T-helper 17 cell (primary cell): Measurements from ENCODE around the gene CCM2. TPM values are rescaled to one million over a fixed set of nuclear protein-coding genes. Genes with fewer than 3 reads are reported as not detected.

ENCODE experiments used
- ATAC-seq: fragments of 150-1000 bp; cut with Tn5 transposase; 2 replicates; pipeline ENCODE4 v1.10.0; 2021; ENCODE audit warnings: mild to moderate bottlenecking, moderate library complexity
- DNase-seq, 3 donors: peaks; one replicate each; pipeline versions ENCODE4 v3.0.0 to v3.0.0-alpha.2; 2020 to 2021
- H3K9me3 ChIP-seq: one replicate; pipeline ENCODE4 v1.7.0; 2013; ENCODE audit warnings: low read length, mild to moderate bottlenecking; ENCODE audit not compliant: control insufficient read depth, poor library complexity, severe bottlenecking
- H3K27ac Mint-ChIP-seq: one replicate; pipeline ENCODE4 v1.8.0; 2022; ENCODE audit warnings: mild to moderate bottlenecking, moderate library complexity, mixed read lengths
- H3K27me3 Mint-ChIP-seq: one replicate; pipeline ENCODE4 v1.8.0; 2022; ENCODE audit warnings: mixed read lengths
- H3K36me3 Mint-ChIP-seq: one replicate; pipeline ENCODE4 v1.8.0; 2022; ENCODE audit warnings: low read depth, mixed read lengths
- H3K4me1 Mint-ChIP-seq: one replicate; pipeline ENCODE4 v1.8.0; 2022; ENCODE audit warnings: mild to moderate bottlenecking, mixed read lengths
- H3K4me3 Mint-ChIP-seq: one replicate; pipeline ENCODE4 v1.8.0; 2022; ENCODE audit warnings: mild to moderate bottlenecking, moderate library complexity, mixed read lengths
- total RNA-seq, 4 donors: library from RNA in 2 of 4; stranded (reverse) in 2 of 4; gene quantifications; one replicate each; pipeline ENCODE4 v1.2.3 and lab custom pipeline; 2022 to 2026

The CCM2 gene
- total RNA-seq, 2 donors from 2014 or later = 77.4 to 83.0 TPM

DNA sequence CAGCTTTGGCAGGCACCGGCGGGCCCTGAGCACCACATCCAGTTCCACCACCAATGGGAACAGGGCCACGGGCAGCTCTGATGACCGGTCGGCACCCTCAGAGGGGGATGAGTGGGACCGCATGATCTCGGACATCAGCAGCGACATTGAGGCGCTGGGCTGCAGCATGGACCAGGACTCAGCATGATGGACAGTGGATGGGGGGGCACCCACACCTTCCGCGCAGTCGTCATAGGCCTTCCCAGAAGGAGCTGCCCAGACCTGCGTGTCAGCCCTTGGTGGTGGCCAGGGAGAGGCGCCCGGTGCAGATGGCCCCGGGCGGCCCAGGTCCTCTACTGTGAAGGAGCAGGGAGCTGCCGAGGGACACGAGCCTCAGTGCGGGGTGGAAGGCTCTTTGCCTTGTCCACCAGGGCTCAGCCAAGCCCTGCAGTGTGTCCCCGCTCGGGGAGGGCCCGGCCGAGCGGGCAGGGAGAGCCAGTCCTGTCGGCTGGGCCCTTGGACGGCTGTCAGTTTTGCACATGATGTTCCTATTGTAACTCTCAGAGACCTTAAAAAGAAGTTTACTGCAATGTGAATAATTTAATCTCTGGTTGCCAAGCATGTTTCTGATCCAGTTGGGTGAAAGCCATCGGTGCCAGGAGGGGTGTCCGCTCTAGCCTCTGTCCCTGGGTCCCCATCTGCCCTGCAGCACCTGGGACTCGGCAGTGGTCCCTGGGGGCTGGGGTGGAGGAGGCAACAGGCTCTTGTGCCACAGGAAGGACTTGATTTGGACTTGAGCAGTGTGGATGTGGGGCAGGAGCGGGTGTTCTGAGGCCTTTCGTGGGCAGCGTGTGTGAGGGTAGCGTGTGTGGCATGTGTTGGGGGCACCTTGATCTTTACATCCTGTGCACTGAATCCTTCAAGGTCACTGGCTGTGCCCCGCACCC, 76.1 kb downstream of the CCM2 start:
- Mint-ChIP-seq H3K4me3 (peak overlapping the region; percentile 31), H3K4me1 (peaks cover 27% of the 10 kb centered on the region), H3K27me3 (no peaks in the 10 kb centered on the region), H3K36me3 (peaks cover 10% of the 10 kb centered on the region), H3K27ac (no peak overlapping the region)
- no peaks in the 10 kb centered on the region for H3K9me3 ChIP-seq
- ATAC-seq = no peak
- no peak for DNase-seq

DNA sequence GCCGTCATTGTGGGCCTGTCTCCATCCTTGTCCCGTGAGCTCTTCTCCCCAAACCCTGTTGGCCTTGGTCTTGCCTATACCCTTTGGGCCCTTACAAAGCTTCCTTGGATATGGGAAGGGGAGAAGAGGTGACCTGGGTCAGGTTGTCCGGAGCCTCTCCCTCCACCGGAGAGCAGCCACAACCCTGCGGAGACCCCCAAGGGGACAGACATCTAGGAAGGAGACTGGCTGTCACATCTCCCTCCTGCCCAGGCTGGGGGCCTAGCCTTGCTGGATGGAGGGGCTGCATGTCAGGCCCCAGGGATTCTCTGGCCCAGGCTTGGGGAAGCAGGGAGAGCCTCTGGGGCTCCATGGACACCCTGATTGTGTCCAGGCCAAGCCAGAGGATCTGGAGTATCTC, 76.9 kb downstream of the CCM2 start:
- no peak for ATAC-seq
- DNase-seq = no peak
- peaks cover 27% of the 10 kb centered on the region for H3K4me1 Mint-ChIP-seq
- H3K4me3 Mint-ChIP-seq = no peak overlapping the region
- no peaks in the 10 kb centered on the region for H3K9me3 ChIP-seq
- no peak overlapping the region for H3K27ac Mint-ChIP-seq
- H3K27me3 Mint-ChIP-seq = no peaks in the 10 kb centered on the region
- peaks cover 5% of the 10 kb centered on the region for H3K36me3 Mint-ChIP-seq

DNA sequence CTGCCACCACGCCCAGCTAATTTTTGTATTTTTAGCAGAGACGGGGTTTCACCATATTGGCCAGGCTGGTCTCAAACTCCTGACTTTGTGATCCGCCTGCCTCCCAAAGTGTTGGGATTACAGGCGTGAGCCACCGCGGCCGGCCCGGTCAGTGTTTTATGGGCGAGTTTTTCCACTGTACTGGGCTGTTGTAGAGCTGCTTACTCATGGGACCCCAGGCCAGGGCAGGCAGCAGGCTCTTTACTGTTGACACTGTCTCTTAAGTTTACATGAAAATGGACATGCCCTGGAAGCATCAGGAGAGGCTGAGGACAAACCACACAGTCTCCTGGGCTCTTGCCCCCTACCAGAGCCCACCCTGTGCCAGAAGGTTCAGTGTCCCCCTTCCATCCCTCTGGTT, 77.6 kb downstream of the CCM2 start:
- H3K9me3 ChIP-seq = no peaks in the 10 kb centered on the region
- no peak for DNase-seq
- Mint-ChIP-seq H3K36me3 (peaks cover 5% of the 10 kb centered on the region), H3K4me3 (no peak overlapping the region), H3K27ac (peak overlapping the region; percentile 69), H3K4me1 (peaks cover 27% of the 10 kb centered on the region), H3K27me3 (no peaks in the 10 kb centered on the region)
- no peak for ATAC-seq

DNA sequence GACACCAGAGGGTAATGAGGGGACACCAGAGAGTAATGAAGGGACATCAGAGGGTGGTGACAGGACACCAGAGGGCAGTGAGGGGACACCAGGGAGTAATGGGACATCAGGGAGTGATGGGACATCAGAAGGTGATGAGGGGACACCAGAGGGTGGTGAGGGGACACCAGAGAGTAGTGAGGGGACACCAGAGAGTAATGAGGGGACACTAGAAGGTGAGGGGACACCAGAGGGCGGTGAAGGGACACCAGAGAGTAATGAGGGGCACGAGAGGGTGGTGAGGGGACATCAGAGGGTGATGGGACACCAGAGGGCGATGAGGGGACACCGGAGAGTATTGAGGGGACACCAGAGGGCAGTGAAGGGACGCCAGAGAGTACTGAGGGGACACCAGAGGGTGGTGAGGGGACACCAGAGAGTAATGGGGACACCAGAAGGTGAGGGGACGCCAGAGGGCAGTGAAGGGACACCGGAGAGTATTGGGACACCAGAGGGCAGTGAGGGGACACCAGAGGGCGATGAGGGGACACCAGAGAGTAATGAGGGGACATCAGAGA, 78.2 kb downstream of the CCM2 start:
- no peaks in the 10 kb centered on the region for H3K9me3 ChIP-seq
- no peak for ATAC-seq
- H3K36me3 Mint-ChIP-seq = peaks cover under 1% of the 10 kb centered on the region
- H3K4me3 Mint-ChIP-seq = no peak overlapping the region
- DNase-seq = no peak
- peaks cover 22% of the 10 kb centered on the region for H3K4me1 Mint-ChIP-seq
- H3K27me3 Mint-ChIP-seq = no peaks in the 10 kb centered on the region
- peak overlapping the region; percentile 69 for H3K27ac Mint-ChIP-seq

DNA sequence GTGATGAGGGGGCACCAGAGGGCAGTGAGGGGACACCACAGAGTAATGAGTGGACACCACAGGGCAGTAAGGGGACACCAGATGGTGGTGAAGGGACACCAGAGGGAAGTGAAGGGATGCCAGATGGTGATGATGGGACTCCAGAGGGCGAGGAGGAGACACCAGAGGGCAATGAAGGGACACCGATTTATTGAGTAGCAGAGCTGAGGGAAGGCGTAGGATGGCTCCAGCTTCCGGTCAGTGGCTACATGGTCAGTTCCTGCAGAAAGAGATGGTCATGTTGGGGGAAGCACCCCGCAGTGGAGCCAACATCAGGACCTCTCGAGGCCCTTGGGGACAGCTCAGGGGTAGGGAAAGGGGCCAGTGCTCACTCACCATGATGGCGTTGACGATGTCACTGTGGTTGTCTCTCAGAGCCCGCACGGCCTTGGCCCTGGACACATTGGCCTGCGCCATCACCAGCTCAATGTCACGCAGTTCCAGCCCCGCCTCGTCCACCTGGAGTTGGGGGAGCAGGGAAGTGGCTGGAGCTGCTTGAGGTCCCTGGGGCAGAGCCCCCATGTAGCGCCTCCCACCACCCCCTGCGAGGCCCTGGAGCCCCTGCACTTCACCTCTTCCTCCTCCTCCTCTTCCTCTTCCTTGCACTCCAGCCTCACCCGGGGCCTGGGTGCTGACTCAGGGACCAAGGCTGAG, 80.4 kb downstream of the CCM2 start:
- H3K36me3 Mint-ChIP-seq = no peaks in the 10 kb centered on the region
- H3K27ac Mint-ChIP-seq = peak overlapping the region; percentile 69

DNA sequence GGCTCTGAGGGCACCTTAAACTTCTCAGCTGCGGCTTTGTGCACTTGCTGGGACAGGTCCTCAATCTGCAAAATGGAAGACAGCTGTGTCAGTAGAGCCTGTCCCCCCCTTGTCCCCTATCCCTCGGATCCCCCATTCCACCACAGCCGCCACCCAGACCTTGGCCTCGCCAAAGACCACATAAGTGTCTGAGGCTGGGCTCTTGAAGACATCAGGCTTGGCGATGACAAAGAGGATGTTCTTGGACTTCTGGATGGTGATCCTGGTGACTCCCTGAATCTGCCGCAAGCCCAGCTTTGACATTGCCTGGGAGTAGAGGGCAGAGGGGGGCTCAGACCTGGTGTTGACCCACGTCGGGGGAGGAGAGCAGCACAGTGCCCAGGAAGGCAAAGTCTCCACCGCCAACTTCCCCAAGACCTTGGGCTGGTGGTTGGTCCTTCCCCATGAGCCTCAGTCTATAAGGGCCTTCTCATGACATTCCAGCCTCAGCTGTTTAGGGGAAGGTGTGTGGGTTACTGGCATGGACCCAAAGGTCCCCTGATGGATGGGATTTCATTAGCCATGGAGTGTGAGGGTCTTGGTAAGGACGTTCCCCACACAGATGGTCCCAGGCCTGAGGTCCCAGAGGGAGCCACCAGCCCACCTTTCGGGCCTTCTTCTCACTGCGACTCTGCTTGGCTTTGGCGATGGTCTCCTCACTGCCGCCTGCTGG, 81.1 kb downstream of the CCM2 start:
- no peaks in the 10 kb centered on the region for H3K9me3 ChIP-seq
- H3K27ac Mint-ChIP-seq = no peak overlapping the region
- no peaks in the 10 kb centered on the region for H3K27me3 Mint-ChIP-seq
- peak; percentile 12 for ATAC-seq
- peaks cover 18% of the 10 kb centered on the region for H3K4me1 Mint-ChIP-seq
- DNase-seq = no peak
- H3K4me3 Mint-ChIP-seq = no peak overlapping the region
- no peaks in the 10 kb centered on the region for H3K36me3 Mint-ChIP-seq

More for the DNA sequence above, 80.4 kb downstream of the CCM2 start:
- peaks cover 19% of the 10 kb centered on the region for H3K4me1 Mint-ChIP-seq
- DNase-seq (no peak), ATAC-seq (peak; percentile 39)
- H3K9me3 ChIP-seq = no peaks in the 10 kb centered on the region
- H3K27me3 Mint-ChIP-seq = no peaks in the 10 kb centered on the region
- H3K4me3 Mint-ChIP-seq = no peak overlapping the region

DNA sequence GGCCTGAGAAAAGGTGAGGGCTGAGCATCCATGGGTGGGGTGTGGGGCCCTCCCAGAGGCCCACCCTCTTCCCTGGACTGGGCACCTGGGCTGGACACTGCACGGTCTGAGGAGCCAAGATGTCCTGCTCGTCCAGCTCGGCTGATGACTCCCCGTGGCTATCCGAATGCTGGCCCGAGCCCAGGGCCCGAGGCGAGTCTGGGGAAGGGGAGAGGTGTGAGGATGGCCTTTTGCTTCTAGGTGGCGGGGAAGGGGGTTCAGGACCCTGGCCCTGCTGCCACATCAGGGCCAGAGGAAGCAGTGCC, 81.6 kb downstream of the CCM2 start:
- ATAC-seq (no peak), DNase-seq (no peak)
- peaks cover 18% of the 10 kb centered on the region for H3K4me1 Mint-ChIP-seq
- H3K36me3 Mint-ChIP-seq = no peaks in the 10 kb centered on the region
- H3K9me3 ChIP-seq = no peaks in the 10 kb centered on the region
- no peak overlapping the region for H3K27ac Mint-ChIP-seq
- H3K4me3 Mint-ChIP-seq = no peak overlapping the region
- H3K27me3 Mint-ChIP-seq = no peaks in the 10 kb centered on the region

DNA sequence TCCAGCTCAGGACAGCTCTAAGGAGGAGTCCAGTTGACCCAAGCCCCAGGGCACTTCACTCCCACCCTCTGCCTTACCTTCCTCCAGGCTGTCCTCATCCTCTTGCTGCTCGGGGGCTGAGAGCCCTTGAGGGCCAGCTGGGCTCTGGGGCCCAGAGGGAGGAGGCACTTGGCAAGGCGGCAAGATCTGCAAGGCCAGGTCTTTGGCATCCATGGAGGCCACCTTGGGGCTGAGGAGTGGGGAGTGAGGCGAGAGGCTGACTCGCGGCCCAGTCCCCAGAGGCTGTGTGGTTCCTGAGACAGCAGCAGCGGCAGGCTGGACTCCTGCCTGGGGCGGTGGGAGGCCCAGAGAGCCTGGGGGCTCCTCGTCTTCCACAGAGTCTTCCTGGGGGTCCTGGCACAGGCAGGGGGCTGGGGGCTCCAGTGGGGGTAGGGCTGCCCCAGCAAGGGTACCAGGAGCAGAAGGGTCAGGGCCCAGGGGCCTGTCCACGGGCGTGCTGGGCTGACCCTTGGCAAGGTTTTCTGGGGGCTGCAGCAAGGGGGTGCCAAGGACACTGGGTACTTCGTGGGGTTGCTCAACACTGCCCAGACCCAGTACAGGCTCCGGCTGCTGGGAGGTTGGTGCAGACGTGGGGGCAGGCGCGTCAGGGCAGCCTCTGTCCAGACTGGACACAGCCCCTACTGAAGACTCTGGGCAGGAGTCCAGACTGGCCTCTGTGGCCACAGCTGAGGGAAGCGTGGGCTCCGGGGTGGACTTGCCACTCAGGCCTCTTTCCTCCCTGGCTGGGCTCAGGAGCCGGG, 82.2 kb downstream of the CCM2 start:
- ATAC-seq (no peak), DNase-seq (no peak)
- Mint-ChIP-seq H3K27ac (no peak overlapping the region), H3K4me3 (no peak overlapping the region), H3K27me3 (no peaks in the 10 kb centered on the region), H3K36me3 (no peaks in the 10 kb centered on the region), H3K4me1 (peaks cover 18% of the 10 kb centered on the region)
- no peaks in the 10 kb centered on the region for H3K9me3 ChIP-seq

DNA sequence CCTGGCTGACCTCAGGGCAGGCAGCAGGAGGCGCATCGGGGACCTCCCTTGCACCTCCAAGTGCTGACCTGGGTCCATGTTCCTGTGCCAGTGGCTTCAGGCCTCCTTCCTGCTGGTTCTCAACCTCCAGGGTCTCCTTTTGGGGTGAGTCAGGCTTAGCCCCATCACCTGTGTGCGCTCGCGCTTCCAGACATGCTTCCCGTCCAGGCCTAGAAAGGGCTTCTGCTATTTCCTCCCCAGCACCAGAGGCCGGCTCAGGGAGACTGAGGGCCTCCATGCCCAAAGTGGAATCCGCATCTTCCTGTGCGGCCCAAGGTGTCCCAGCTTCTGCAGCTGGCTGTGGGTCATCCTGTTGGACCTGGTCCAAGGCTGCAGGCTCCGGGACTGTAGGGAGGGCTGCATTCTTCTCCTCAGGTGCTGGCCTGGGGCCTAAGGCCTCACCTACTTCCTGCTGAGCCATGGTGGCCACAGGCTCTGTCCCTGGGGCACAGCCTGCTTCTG, 82.9 kb downstream of the CCM2 start:
- Mint-ChIP-seq H3K27me3 (no peaks in the 10 kb centered on the region), H3K36me3 (no peaks in the 10 kb centered on the region), H3K27ac (no peak overlapping the region), H3K4me3 (no peak overlapping the region), H3K4me1 (peaks cover 17% of the 10 kb centered on the region)
- peak in 1 of 3 donors; percentile 4 for DNase-seq
- no peaks in the 10 kb centered on the region for H3K9me3 ChIP-seq
- ATAC-seq = no peak

DNA sequence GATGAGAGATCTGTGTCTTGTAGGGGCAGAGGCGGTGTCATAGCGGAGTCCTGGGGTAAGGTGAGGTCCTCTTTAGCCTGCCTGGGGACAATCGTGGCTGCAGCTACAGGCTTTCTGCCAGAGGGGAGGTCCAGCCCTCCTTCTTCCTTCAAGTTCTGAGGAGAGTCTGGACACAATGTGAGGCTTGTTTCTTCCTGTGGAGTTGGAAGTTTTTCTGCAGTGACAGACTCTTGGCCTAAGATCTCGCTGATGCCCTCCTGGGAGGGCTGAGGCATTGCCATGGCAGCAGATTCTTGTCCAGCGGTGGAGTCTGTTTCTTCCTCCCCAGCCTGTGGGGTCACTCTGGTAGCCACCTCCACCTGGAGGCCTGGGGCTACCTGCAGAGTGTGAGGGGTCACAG, 84.3 kb downstream of the CCM2 start:
- H3K4me3 Mint-ChIP-seq = no peak overlapping the region
- H3K9me3 ChIP-seq = no peaks in the 10 kb centered on the region
- ATAC-seq (no peak), DNase-seq (no peak)
- H3K27me3 Mint-ChIP-seq = peaks cover 3% of the 10 kb centered on the region
- H3K27ac Mint-ChIP-seq = no peak overlapping the region
- H3K4me1 Mint-ChIP-seq = peaks cover 12% of the 10 kb centered on the region
- H3K36me3 Mint-ChIP-seq = no peaks in the 10 kb centered on the region

DNA sequence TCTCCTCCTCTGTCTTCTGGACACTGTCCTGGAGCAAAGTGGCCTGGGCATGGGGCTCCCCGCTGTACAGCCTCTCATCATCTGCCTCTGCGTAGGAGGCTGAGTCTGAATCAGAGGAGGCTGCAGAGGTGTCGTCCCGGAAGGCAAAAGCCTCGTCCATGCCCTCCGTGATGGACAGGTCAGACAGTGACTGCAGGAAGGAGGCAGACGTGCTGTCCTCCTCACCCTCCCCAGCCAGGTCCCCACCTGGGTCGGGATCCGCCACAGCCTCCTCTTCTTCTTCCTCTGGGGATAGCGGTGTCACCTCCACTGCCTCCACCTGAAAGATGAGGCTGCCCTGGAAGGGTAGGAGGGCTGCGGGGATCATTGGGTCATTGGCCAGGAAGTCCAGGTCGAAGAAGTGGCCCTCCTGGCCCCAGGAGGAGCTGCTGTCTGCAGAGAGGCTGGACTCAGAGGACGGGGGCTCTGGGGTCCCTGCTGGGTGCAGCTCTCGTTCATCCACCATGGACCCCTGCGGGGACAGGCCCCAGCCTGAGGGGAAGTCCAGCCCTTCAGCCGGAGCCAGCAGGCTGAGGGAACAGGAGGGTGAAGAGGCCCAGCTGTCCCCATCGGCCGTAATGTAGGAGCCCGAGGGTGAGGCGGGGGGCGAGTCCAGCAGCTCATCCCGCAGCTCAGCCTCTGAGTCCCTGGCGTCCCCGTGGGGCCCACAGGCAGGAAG, 85.1 kb downstream of the CCM2 start:
- DNase-seq = no peak
- no peaks in the 10 kb centered on the region for H3K9me3 ChIP-seq
- Mint-ChIP-seq H3K4me3 (no peak overlapping the region), H3K4me1 (peaks cover 10% of the 10 kb centered on the region), H3K36me3 (no peaks in the 10 kb centered on the region), H3K27me3 (peaks cover 9% of the 10 kb centered on the region), H3K27ac (no peak overlapping the region)
- ATAC-seq = no peak

DNA sequence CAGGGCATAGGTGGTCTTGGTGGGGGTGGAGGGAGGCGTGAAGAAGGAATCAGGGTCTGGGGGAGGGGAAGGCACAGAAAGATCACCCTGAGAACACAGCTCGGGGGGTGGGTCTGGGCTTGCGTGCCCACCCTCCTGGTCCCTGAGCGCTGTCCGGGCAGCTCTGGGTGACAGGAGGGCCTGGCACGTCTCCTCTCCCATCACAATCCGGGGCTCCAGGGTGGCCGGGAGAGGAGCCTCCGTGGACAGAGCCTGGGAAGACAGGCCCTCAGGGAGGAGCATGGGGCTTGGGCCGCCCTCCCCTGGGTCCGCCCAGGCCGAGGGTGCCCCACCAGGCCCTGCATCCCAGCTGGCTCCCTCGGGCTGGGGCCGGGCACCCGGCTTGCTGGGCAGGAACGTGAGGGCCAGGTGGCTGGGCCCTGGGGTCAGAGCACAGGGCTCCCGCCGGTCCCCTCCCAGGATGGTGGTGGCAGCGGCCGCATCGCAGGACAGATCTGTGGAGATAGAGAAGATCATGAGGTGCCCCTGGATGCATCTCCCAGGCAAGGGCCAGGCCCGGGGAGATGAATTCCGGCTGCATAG, 85.7 kb downstream of the CCM2 start:
- ATAC-seq (no peak), DNase-seq (no peak)
- Mint-ChIP-seq H3K27me3 (peaks cover 9% of the 10 kb centered on the region), H3K36me3 (no peaks in the 10 kb centered on the region), H3K27ac (no peak overlapping the region), H3K4me3 (no peak overlapping the region), H3K4me1 (peaks cover 6% of the 10 kb centered on the region)
- no peaks in the 10 kb centered on the region for H3K9me3 ChIP-seq
